Mammary epithelial cell (primary cell): ENCODE measurements around the gene OLFM1.

Experiments used
- EZH2 ChIP-seq: IDR thresholded peaks from 2 replicates; pipeline ENCODE4 v1.6.1; 2012; ENCODE audit warnings: low read length, inconsistent platforms, borderline replicate concordance
- TF ChIP-seq, protein P1 (sequence below), 2 donors: IDR thresholded peaks in 1 of 2; conservative IDR thresholded peaks in 1 of 2; 2 replicates each; pipeline ENCODE4 v1.5.1; 2011 to 2012; ENCODE audit warnings: inconsistent platforms in 2 of 2, low read length in 2 of 2, mild to moderate bottlenecking in 2 of 2, control low read depth in 1 of 2, low read depth in 1 of 2; ENCODE audit not compliant: insufficient read depth in 1 of 2; ENCODE audit errors: extremely low read depth in 1 of 2

- TF ChIP-seq EZH2: no peak
- TF ChIP-seq, protein P1, sequence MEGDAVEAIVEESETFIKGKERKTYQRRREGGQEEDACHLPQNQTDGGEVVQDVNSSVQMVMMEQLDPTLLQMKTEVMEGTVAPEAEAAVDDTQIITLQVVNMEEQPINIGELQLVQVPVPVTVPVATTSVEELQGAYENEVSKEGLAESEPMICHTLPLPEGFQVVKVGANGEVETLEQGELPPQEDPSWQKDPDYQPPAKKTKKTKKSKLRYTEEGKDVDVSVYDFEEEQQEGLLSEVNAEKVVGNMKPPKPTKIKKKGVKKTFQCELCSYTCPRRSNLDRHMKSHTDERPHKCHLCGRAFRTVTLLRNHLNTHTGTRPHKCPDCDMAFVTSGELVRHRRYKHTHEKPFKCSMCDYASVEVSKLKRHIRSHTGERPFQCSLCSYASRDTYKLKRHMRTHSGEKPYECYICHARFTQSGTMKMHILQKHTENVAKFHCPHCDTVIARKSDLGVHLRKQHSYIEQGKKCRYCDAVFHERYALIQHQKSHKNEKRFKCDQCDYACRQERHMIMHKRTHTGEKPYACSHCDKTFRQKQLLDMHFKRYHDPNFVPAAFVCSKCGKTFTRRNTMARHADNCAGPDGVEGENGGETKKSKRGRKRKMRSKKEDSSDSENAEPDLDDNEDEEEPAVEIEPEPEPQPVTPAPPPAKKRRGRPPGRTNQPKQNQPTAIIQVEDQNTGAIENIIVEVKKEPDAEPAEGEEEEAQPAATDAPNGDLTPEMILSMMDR (conservative IDR thresholded peaks at IDR 0.05 in 1 of 2, IDR thresholded peaks at IDR 0.05 in 1 of 2; ENCODE audit: extremely low read depth in 1 of 2, insufficient read depth in 1 of 2, low read depth in 1 of 2, low read length in 2 of 2): no peak
These were observed 18.6 kb upstream of the OLFM1 start for GRCh38 chr9:135068776-135069415.
